Fibroblast of lung (primary cell): Measurements from ENCODE around the gene ZNF736.

Source experiments
- EZH2 ChIP-seq: IDR thresholded peaks from 2 replicates; pipeline ENCODE4 v1.5.1; 2012; ENCODE audit warnings: low read length, control low read depth, mild to moderate bottlenecking; ENCODE audit errors: missing control alignments
- TF ChIP-seq, protein P1 (sequence below), 2 donors: IDR thresholded peaks in 1 of 2; conservative IDR thresholded peaks in 1 of 2; 1 replicate in 1 of 2; 2 replicates in 1 of 2; pipeline ENCODE4 v1.5.1; 2011 to 2012; ENCODE audit warnings: low read length in 2 of 2, control low read depth in 1 of 2, inconsistent platforms in 1 of 2, low read depth in 1 of 2, mild to moderate bottlenecking in 1 of 2

DNA sequence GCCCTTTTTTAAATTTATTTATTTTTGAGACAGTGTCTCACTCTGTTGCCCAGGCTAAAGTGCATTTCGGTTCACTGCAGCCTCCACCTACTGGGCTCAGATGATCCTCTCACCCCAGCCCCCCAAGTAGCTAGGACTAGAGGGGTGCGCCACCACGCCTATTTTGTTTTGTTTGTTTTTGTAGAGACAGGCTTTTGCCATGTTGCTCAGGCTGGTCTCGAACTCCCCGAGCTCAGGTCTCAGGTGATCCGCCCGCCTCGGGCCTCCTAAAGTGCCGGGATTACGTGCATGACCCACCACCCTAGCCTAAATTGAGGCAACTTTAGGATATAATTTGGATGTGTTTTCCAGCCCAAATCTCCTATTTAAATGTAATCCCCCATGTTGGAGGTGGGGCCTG, 805 bp downstream of the ZNF736 start:
- no peak for TF ChIP-seq EZH2
- TF ChIP-seq, protein P1, sequence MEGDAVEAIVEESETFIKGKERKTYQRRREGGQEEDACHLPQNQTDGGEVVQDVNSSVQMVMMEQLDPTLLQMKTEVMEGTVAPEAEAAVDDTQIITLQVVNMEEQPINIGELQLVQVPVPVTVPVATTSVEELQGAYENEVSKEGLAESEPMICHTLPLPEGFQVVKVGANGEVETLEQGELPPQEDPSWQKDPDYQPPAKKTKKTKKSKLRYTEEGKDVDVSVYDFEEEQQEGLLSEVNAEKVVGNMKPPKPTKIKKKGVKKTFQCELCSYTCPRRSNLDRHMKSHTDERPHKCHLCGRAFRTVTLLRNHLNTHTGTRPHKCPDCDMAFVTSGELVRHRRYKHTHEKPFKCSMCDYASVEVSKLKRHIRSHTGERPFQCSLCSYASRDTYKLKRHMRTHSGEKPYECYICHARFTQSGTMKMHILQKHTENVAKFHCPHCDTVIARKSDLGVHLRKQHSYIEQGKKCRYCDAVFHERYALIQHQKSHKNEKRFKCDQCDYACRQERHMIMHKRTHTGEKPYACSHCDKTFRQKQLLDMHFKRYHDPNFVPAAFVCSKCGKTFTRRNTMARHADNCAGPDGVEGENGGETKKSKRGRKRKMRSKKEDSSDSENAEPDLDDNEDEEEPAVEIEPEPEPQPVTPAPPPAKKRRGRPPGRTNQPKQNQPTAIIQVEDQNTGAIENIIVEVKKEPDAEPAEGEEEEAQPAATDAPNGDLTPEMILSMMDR (conservative IDR thresholded peaks at IDR 0.05 in 1 of 2, IDR thresholded peaks at IDR 0.05 in 1 of 2; ENCODE audit: low read depth in 1 of 2, low read length in 2 of 2): no peak
